Measurements from ENCODE around the gene RRAS2. TPM values are rescaled to one million over a fixed set of nuclear protein-coding genes. Genes with fewer than 3 reads are reported as not detected.
"Not testable (repeated sequence)": the region's sequence is repeated elsewhere in the genome, so short reads cannot be mapped to it uniquely, and the experiment has no call there.

The RRAS2 gene
- total RNA-seq, 4 donors from 2014 or later: 24.1 to 28.5 (median 25.5) TPM

DNA sequence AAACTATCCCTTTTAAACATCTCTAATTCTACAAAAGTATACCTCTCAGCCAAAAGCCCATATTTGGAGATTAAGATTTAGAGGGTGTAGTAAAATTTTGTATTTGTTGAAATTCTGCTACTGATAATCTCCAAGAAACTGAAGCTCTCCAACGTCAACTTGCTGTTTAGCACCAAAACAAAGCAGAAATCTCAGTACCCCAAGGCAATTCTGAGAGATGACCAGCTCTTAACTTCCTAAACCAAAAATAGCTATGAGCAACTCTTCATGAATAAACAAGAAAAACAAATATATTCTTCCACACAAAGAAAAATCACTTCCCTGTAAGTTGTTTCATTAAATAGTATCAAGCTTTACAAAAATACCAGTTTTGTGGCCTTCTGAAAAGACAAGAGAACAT is 13.3 kb downstream of the RRAS2 start:
- 81% methylated on average over 1 of the region's 1 CpG for WGBS
- Histone ChIP-seq H3K4me3 (no peak overlapping the region), H3K36me3 (no peaks in the 10 kb centered on the region), H3K9me3 (no peaks in the 10 kb centered on the region), H3K27me3 (no peaks in the 10 kb centered on the region), H3K27ac (no peak overlapping the region), H3K4me1 (no peaks in the 10 kb centered on the region)
- DNase-seq (ENCODE audit: low spot score in 2 of 2): no peak
- TF ChIP-seq POLR2A (IDR thresholded peaks at IDR 0.05): no peak
- no peak for TF ChIP-seq EP300 (IDR thresholded peaks at IDR 0.05)
- TF ChIP-seq POLR2AphosphoS5 (IDR thresholded peaks at IDR 0.05): no peak
- TF ChIP-seq, protein P1, sequence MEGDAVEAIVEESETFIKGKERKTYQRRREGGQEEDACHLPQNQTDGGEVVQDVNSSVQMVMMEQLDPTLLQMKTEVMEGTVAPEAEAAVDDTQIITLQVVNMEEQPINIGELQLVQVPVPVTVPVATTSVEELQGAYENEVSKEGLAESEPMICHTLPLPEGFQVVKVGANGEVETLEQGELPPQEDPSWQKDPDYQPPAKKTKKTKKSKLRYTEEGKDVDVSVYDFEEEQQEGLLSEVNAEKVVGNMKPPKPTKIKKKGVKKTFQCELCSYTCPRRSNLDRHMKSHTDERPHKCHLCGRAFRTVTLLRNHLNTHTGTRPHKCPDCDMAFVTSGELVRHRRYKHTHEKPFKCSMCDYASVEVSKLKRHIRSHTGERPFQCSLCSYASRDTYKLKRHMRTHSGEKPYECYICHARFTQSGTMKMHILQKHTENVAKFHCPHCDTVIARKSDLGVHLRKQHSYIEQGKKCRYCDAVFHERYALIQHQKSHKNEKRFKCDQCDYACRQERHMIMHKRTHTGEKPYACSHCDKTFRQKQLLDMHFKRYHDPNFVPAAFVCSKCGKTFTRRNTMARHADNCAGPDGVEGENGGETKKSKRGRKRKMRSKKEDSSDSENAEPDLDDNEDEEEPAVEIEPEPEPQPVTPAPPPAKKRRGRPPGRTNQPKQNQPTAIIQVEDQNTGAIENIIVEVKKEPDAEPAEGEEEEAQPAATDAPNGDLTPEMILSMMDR (IDR thresholded peaks at IDR 0.05): no peak

DNA sequence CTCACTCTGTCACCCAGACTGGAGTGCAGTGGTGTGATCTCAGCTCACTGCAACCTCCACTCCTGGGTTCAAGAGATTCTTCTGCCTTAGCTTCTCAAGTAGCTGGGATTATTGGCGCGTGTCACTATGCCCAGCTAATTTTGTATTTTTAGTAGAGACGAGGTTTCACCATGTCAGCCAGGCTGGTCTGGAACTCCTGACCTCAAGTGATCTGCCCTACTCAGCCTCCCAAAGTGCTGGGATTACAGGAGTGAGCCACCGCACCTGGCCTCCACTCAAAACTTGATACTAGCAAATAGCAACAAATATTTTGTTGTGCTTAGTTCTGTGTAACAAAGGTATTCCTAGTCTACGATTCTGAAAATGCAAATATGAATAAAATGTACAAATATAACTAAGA is 14.0 kb downstream of the RRAS2 start:
- H3K4me1 ChIP-seq: not testable (repeated sequence)

DNA sequence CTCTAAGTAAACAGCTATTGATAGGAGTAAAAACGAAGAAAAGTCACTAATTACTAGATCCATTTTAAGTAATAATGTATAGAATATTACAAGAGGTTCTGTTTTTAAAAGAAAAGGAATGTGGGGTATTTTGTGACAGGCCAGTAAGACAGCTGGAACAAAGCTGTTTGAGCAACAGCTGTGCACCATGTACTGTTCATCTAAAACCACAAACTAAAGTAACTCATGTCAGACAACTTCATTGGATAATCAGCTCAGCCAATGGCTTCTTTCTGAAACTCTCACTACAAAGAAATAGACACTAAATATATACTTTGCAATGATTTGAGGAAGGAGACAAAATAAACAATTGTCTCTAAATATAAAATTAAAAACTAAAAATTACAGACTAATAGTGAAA is 16.1 kb downstream of the RRAS2 start:
- 74% methylated on average over 1 of the region's 1 CpG for WGBS
- no peak overlapping the region for H3K4me3 ChIP-seq
- H3K27ac ChIP-seq: no peak overlapping the region
- no peaks in the 10 kb centered on the region for H3K4me1 ChIP-seq
- H3K27me3 ChIP-seq: no peaks in the 10 kb centered on the region
- no peak for DNase-seq (ENCODE audit: low spot score in 2 of 2)
- H3K36me3 ChIP-seq: no peaks in the 10 kb centered on the region
- H3K9me3 ChIP-seq: no peaks in the 10 kb centered on the region
- TF ChIP-seq, protein P1 (IDR thresholded peaks at IDR 0.05): no peak
- TF ChIP-seq EP300 (IDR thresholded peaks at IDR 0.05) (no peak), POLR2A (IDR thresholded peaks at IDR 0.05) (no peak), POLR2AphosphoS5 (IDR thresholded peaks at IDR 0.05) (no peak)

More for the DNA sequence above, 14.0 kb downstream of the RRAS2 start:
- H3K4me3 ChIP-seq; H3K9me3 ChIP-seq; H3K36me3 ChIP-seq; H3K27me3 ChIP-seq; DNase-seq (ENCODE audit: low spot score in 2 of 2); H3K27ac ChIP-seq: not testable (repeated sequence)
- 97% methylated on average over 5 of the region's 5 CpGs for WGBS

DNA sequence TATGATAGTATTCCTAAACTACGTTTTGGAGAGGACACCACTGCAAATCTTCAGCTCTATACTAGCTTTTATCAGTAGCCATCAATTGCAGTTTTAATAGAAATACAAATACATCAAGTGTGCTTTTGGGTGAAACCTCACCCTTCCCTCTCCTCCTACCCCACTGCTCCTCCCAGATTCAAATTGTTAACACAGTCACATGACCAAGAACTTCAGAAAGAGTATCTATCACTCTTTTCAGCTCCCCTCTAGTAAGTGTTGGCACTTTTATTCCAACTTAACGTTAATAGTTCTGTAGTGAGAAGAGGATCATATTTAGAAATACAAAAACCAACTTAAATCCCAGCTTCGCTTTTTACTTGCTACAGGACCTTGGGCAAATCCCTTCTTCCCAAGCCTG is 17.0 kb downstream of the RRAS2 start:
- Histone ChIP-seq H3K36me3 (no peaks in the 10 kb centered on the region), H3K27me3 (no peaks in the 10 kb centered on the region), H3K4me3 (no peak overlapping the region), H3K27ac (no peak overlapping the region), H3K4me1 (no peaks in the 10 kb centered on the region), H3K9me3 (no peaks in the 10 kb centered on the region)
- no peak for DNase-seq (ENCODE audit: low spot score in 2 of 2)
- 84% methylated on average over 3 of the region's 3 CpGs for WGBS
- TF ChIP-seq POLR2A (IDR thresholded peaks at IDR 0.05) (no peak), POLR2AphosphoS5 (IDR thresholded peaks at IDR 0.05) (no peak), EP300 (IDR thresholded peaks at IDR 0.05) (no peak)
- TF ChIP-seq, protein P1 (IDR thresholded peaks at IDR 0.05): no peak

DNA sequence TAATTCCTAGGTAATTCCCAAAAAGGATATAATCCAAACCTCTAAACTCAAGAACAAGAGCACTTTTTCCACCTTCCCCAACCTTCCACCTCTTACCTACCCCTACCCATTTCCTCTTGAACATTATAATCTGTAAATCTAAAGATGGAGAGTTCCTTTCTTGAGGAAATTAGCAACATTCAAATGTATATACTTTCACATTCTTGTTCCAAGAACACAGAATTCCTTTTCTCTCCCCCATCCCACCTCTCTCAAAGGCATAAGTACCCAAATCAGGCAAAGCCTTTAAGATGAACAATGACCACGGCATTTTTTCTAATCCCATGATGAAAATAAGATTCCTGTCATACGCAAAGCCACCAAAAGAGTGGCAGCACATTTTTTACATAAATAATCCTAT is 18.3 kb downstream of the RRAS2 start:
- 86% methylated on average over 2 of the region's 2 CpGs for WGBS
- H3K27ac ChIP-seq: no peak overlapping the region
- H3K27me3 ChIP-seq: no peaks in the 10 kb centered on the region
- TF ChIP-seq, protein P1 (IDR thresholded peaks at IDR 0.05): no peak
- TF ChIP-seq POLR2AphosphoS5 (IDR thresholded peaks at IDR 0.05) (no peak), POLR2A (IDR thresholded peaks at IDR 0.05) (no peak), EP300 (IDR thresholded peaks at IDR 0.05) (no peak)
- no peak for DNase-seq (ENCODE audit: low spot score in 2 of 2)
- H3K36me3 ChIP-seq: no peaks in the 10 kb centered on the region
- H3K4me3 ChIP-seq: no peak overlapping the region
- no peaks in the 10 kb centered on the region for H3K4me1 ChIP-seq
- no peaks in the 10 kb centered on the region for H3K9me3 ChIP-seq

DNA sequence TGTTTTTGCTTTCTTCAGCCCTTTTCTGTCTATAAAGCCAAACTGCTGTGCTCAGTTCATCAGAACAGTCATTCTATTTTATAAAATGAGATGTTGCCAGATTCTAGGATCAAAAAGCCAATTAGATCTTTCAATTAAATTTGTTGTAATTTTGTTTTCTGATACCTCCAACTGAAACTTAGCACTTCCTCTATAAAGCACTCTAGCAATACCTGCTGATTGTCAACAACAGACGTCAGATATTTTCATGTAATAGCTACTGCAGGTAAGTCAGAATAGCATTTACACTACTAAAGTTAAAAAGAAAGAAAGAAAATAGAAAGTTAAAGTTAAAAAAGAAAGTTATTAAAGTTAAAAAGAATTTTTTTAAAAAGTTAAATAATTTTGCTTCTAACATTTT is 19.6 kb downstream of the RRAS2 start:
- DNase-seq (ENCODE audit: low spot score in 2 of 2): no peak
- TF ChIP-seq POLR2AphosphoS5 (IDR thresholded peaks at IDR 0.05) (no peak), POLR2A (IDR thresholded peaks at IDR 0.05) (no peak), EP300 (IDR thresholded peaks at IDR 0.05) (no peak)
- TF ChIP-seq, protein P1 (IDR thresholded peaks at IDR 0.05): no peak
- Histone ChIP-seq H3K36me3 (no peaks in the 10 kb centered on the region), H3K27me3 (no peaks in the 10 kb centered on the region), H3K27ac (no peak overlapping the region), H3K4me1 (no peaks in the 10 kb centered on the region), H3K9me3 (no peaks in the 10 kb centered on the region), H3K4me3 (no peak overlapping the region)
- WGBS: 93% methylated on average over 1 of the region's 1 CpG
